ENCODE data around the gene ZFYVE28. TPM values are rescaled to one million over a fixed set of nuclear protein-coding genes. Genes with fewer than 3 reads are reported as not detected.

ZFYVE28 gene
- total RNA-seq, 3 donors from 2014 or later = 32.4 to 56.4 (median 42.9) TPM

GRCh38 chr4:2416564-2417225 lies 1.8 kb downstream of the ZFYVE28 start:
- no peaks in the 10 kb centered on the region for H3K9me3 ChIP-seq
- intact Hi-C loops (cut with DNase I, micrococcal nuclease) = no loop called here
- no peak for ATAC-seq
- TF ChIP-seq CTCF (IDR thresholded peaks at IDR 0.05) = no peak
- peaks cover 35% of the 10 kb centered on the region for H3K4me1 ChIP-seq (ENCODE audit: low read depth)
- peak overlapping the region; percentile 24 for H3K4me3 ChIP-seq
- no peaks in the 10 kb centered on the region for H3K36me3 ChIP-seq (ENCODE audit: low read depth)
- DNase-seq = peak; percentile 70 to 73 (median 71)

GRCh38 chr4:2415881-2416563 lies 2.4 kb downstream of the ZFYVE28 start:
- no peaks in the 10 kb centered on the region for H3K36me3 ChIP-seq (ENCODE audit: low read depth)
- intact Hi-C loops (cut with DNase I, micrococcal nuclease) = no loop called here
- no peak for TF ChIP-seq CTCF (IDR thresholded peaks at IDR 0.05)
- ATAC-seq = no peak
- no peak for DNase-seq
- no peak overlapping the region for H3K4me3 ChIP-seq
- no peaks in the 10 kb centered on the region for H3K9me3 ChIP-seq
- peaks cover 39% of the 10 kb centered on the region for H3K4me1 ChIP-seq (ENCODE audit: low read depth)

- Histone ChIP-seq H3K4me3 (no peak overlapping the region), H3K36me3 (ENCODE audit: low read depth) (no peaks in the 10 kb centered on the region), H3K4me1 (ENCODE audit: low read depth) (peaks cover 42% of the 10 kb centered on the region), H3K9me3 (no peaks in the 10 kb centered on the region)
- intact Hi-C loops (cut with DNase I, micrococcal nuclease) = no loop called here
- no peak for ATAC-seq
- no peak for DNase-seq
- TF ChIP-seq CTCF (IDR thresholded peaks at IDR 0.05) = no peak
Observed at GRCh38 chr4:2415213-2415612, 3.2 kb downstream of the ZFYVE28 start.

- H3K36me3 ChIP-seq (ENCODE audit: low read depth) = no peaks in the 10 kb centered on the region
- ATAC-seq (peak; percentile 44), DNase-seq (peak; percentile 88)
- peaks cover 36% of the 10 kb centered on the region for H3K4me1 ChIP-seq (ENCODE audit: low read depth)
- no peak for TF ChIP-seq CTCF (IDR thresholded peaks at IDR 0.05)
- intact Hi-C loops (cut with DNase I, micrococcal nuclease) = no loop called here
- H3K9me3 ChIP-seq = no peaks in the 10 kb centered on the region
- H3K4me3 ChIP-seq = no peak overlapping the region
Observed at GRCh38 chr4:2413821-2414610, 4.4 kb downstream of the ZFYVE28 start.

GRCh38 chr4:2412885-2413716 lies 5.3 kb downstream of the ZFYVE28 start:
- intact Hi-C loops (cut with DNase I, micrococcal nuclease) = no loop called here
- DNase-seq = peak; percentile 87 to 94 (median 91)
- TF ChIP-seq CTCF (IDR thresholded peaks at IDR 0.05) = peak; percentile 48
- H3K4me1 ChIP-seq (ENCODE audit: low read depth) = peaks cover 35% of the 10 kb centered on the region
- peak; percentile 84 for ATAC-seq
- H3K9me3 ChIP-seq = no peaks in the 10 kb centered on the region
- H3K4me3 ChIP-seq = no peak overlapping the region
- no peaks in the 10 kb centered on the region for H3K36me3 ChIP-seq (ENCODE audit: low read depth)

Measured in mucosa of descending colon (tissue), 3 donors.